Activated CD4-positive, alpha-beta T cell treated with anti-CD3 and anti-CD28 coated beads, Interleukin-2, amount 10 ng/mL, durations not matched to agents 7 days and 5 days (primary cell): ENCODE results near the gene RNF10. TPM values are rescaled to one million over a fixed set of nuclear protein-coding genes. Genes with fewer than 3 reads are reported as not detected.

Experiments
- CTCF ChIA-PET: fragments of 350-600 bp; sonication (Branson Sonifier 250); formaldehyde crosslinking; loops from one replicate; lab custom pipeline; 2021; ENCODE audit warnings: antibody characterized with exemption; lab: Charles Lee
- POLR2A ChIA-PET: fragments of 350-600 bp; sonication (Branson Sonifier 250); formaldehyde crosslinking; loops from one replicate; lab custom pipeline; 2021; ENCODE audit warnings: antibody characterized with exemption; lab: Charles Lee
- DNase-seq: peaks from one replicate; pipeline ENCODE4 v3.0.0-alpha.2; 2020
- H3K27ac Mint-ChIP-seq: one replicate; pipeline ENCODE4 v1.8.0; 2021; ENCODE audit warnings: mild to moderate bottlenecking, moderate library complexity, mixed read lengths
- H3K27me3 Mint-ChIP-seq: one replicate; pipeline ENCODE4 v1.8.0; 2021; ENCODE audit warnings: mixed read lengths
- H3K36me3 Mint-ChIP-seq: one replicate; pipeline ENCODE4 v1.8.0; 2021; ENCODE audit warnings: low read depth, mixed read lengths
- H3K4me1 Mint-ChIP-seq: one replicate; pipeline ENCODE4 v1.8.0; 2021; ENCODE audit warnings: mixed read lengths
- H3K4me3 Mint-ChIP-seq: one replicate; pipeline ENCODE4 v1.8.0; 2021; ENCODE audit warnings: mild to moderate bottlenecking, moderate library complexity, mixed read lengths
- H3K9me3 Mint-ChIP-seq: one replicate; pipeline ENCODE4 v1.8.0; 2021; ENCODE audit warnings: mixed read lengths
- total RNA-seq, 2 experiments: library from RNA; stranded (reverse); gene quantifications; one replicate each; pipeline ENCODE4 v1.2.3, GENCODE V29; 2021

RNF10 gene
- total RNA-seq, 2 experiments from 2014 or later: 191 to 219 TPM

DNA sequence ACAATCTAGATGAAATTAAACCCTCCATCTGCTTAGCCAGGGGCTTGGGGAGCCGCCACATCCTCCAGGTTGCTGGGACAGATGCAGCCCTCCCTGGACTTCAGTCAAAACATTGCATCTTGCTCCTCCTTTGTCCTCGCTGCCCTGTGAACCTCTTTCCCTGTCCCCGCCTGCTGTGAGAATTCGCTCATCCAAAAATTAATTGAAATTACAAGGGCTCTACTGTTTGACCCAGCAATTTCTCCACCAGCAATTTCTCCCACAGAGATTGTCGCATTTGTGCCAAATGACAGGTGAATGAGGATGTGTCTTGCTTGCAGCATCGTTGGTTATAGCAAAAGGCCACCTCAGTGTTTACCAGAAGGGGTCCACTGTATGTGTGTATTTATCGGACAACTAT is 52.0 kb downstream of the RNF10 start:
- Mint-ChIP-seq H3K4me1 (peaks cover 24% of the 10 kb centered on the region), H3K27me3 (peaks cover 27% of the 10 kb centered on the region), H3K4me3 (no peak overlapping the region), H3K27ac (no peak overlapping the region), H3K9me3 (no peaks in the 10 kb centered on the region), H3K36me3 (no peaks in the 10 kb centered on the region)
- ChIA-PET CTCF (no interaction called here), POLR2A (no interaction called here)
- DNase-seq: no peak

DNA sequence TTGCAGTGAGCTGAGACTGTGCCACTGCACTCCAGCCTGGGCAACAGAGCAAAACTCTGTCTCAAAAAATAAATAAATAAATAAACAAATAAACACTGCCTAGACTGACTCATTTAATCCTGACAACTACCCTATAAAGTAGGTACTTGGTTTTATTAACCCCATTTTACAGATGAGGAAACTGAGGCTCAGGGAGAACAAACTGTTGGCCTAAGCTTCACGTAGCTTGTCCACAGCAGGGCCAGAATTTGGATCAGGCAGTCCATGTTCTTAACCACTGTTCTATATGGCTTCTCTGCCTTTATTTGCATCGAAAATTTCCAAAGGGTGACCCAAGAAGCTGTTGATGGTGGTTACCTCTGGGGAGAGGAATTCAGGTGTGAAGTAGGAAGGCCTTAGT is 52.7 kb downstream of the RNF10 start:
- Mint-ChIP-seq H3K4me3 (no peak overlapping the region), H3K27me3 (peaks cover 27% of the 10 kb centered on the region), H3K4me1 (peaks cover 18% of the 10 kb centered on the region), H3K9me3 (no peaks in the 10 kb centered on the region), H3K27ac (no peak overlapping the region), H3K36me3 (no peaks in the 10 kb centered on the region)
- ChIA-PET CTCF (interaction anchor here (0.7 to 0.9 kb wide), 2 partner anchors 9 to 11 kb away, joined by 3 read pairs; no protein-coding TSS in a partner anchor), POLR2A (no interaction called here)
- DNase-seq: no peak

DNA sequence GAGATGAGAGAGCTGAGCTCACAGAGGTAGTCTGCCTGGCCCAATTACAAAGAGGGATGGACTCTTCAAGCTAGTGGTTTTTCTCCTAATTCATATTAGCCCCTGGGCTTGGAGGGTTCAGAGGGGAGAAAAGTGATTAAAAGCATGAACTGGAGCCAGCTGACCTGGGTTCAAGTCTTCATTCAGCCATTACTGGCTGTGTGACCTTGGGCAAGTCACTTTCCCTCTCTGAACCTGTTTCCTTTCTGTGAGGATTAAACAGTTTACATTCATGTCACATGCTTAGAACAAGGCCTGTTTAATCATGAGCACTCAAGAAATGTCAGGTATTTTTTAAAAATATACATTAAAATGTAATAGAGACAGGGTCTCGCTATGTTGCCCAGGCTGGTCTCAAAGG is 54.2 kb downstream of the RNF10 start:
- no peak for DNase-seq
- H3K27me3 Mint-ChIP-seq: peaks cover 25% of the 10 kb centered on the region
- H3K36me3 Mint-ChIP-seq: no peaks in the 10 kb centered on the region
- CTCF ChIA-PET: interaction anchor here (0.9 to 1.2 kb wide), 2 partner anchors 13 to 22 kb away, joined by 3 read pairs; no protein-coding TSS in a partner anchor
- H3K4me3 Mint-ChIP-seq: no peak overlapping the region
- H3K4me1 Mint-ChIP-seq: peaks cover 8% of the 10 kb centered on the region
- POLR2A ChIA-PET: no interaction called here
- no peak overlapping the region for H3K27ac Mint-ChIP-seq
- no peaks in the 10 kb centered on the region for H3K9me3 Mint-ChIP-seq

DNA sequence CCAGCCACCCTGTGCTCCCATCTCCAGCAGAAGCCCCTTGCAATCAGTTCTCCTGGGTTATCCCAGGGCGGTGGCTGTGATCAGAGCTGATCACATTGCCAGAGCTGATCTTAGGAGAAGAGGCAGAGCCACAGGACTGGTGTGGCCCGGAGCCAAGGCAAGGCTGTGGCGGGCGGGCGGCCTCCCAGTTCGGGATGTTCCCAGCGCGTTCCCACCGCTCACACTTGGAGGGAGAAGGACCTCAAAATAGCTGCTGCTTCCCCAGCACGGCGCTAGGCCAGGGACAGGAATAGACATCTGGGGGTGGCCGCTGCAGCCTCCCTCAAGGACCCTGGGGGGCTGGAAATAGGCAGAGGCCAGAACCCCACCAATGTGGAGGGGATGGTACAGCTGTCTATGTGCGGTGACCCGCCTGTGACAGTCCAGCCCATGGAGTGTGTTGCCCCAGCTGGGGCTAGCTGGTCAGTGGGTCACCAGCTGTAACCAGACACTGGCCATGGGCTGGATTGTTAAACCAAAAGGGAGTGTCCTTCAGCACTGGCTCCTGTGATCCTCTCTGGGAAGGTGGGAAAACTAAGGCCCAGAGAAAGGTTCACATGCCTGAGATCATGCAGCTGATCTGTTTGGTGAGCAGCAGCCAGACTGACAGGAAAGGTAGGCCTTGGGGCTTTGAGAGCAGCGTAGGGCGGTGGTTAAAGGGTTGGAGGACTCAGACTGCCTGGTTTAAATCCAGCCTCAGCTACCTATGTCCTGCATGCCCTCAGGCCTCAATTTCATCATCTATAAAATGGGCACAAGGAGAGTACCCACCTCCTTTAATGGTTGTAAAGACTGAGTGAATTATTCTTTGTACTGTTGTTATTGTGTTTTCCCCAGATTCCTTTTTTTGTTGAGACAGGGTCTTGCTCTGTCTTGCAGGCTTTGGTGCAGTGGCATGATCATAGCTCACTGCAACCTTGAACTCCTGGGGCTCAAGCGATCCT is 55.1 kb downstream of the RNF10 start:
- peaks cover 16% of the 10 kb centered on the region for H3K27me3 Mint-ChIP-seq
- DNase-seq: no peak
- ChIA-PET CTCF (interaction anchor here (0.6 to 1.7 kb wide), 4 partner anchors 8 to 21 kb away, joined by 3 to 6 read pairs (median 3); partner anchors contain the start of gene POP5), POLR2A (no interaction called here)
- H3K27ac Mint-ChIP-seq: no peak overlapping the region
- H3K4me1 Mint-ChIP-seq: peaks cover 1% of the 10 kb centered on the region
- no peaks in the 10 kb centered on the region for H3K9me3 Mint-ChIP-seq
- H3K4me3 Mint-ChIP-seq: no peak overlapping the region
- H3K36me3 Mint-ChIP-seq: no peaks in the 10 kb centered on the region

GRCh38 chr12:120590741-120591407 is 56.7 kb downstream of the RNF10 start:
- ChIA-PET POLR2A (interaction anchor here (1.1 kb wide), 1 partner anchor 10 kb away, joined by 4 read pairs; the partner anchor contains the start of gene POP5), CTCF (interaction anchor here (0.8 to 1.7 kb wide), 2 partner anchors 10 kb away, joined by 3 read pairs; partner anchors contain the start of gene POP5)
- no peak for DNase-seq
- Mint-ChIP-seq H3K27me3 (peaks cover 7% of the 10 kb centered on the region), H3K9me3 (no peaks in the 10 kb centered on the region), H3K4me1 (no peaks in the 10 kb centered on the region), H3K36me3 (no peaks in the 10 kb centered on the region), H3K27ac (no peak overlapping the region), H3K4me3 (no peak overlapping the region)

- Mint-ChIP-seq H3K4me1 (no peaks in the 10 kb centered on the region), H3K4me3 (no peak overlapping the region), H3K27ac (no peak overlapping the region), H3K9me3 (no peaks in the 10 kb centered on the region), H3K27me3 (no peaks in the 10 kb centered on the region), H3K36me3 (no peaks in the 10 kb centered on the region)
- ChIA-PET CTCF (interaction anchor here (0.6 to 1.0 kb wide), 3 partner anchors 13 to 771 kb away, joined by 3 to 4 read pairs (median 4); no protein-coding TSS in a partner anchor), POLR2A (no interaction called here)
- no peak for DNase-seq
Observed at GRCh38 chr12:120592121-120593049, 58.2 kb downstream of the RNF10 start.

DNA sequence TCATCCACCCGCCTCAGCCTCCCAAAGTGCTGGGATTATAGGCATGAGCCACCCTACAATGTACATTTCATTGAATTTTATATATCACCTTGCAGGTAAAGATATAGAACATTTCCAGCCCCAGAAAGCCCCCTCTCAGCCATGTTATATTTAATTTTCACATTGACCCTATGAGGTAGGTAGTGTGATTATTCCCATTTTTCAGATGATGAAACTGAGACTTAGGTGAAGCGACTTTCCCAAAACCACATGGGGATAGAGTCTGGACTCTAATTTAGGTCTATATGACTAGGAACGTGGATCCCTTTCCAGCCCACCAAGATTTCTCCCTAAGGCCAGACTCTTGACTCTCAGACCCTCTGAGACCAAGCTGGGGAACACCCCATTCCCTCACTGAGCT is 62.7 kb downstream of the RNF10 start:
- no peaks in the 10 kb centered on the region for H3K4me1 Mint-ChIP-seq
- peaks cover 3% of the 10 kb centered on the region for H3K27me3 Mint-ChIP-seq
- H3K27ac Mint-ChIP-seq: no peak overlapping the region
- H3K9me3 Mint-ChIP-seq: no peaks in the 10 kb centered on the region
- ChIA-PET CTCF (interaction anchor here (0.6 kb wide), 1 partner anchor 412 kb away, joined by 3 read pairs; no protein-coding TSS in a partner anchor), POLR2A (interaction anchor here (0.7 kb wide), 1 partner anchor 28 kb away, joined by 4 read pairs; no protein-coding TSS in a partner anchor)
- H3K36me3 Mint-ChIP-seq: no peaks in the 10 kb centered on the region
- DNase-seq: no peak
- H3K4me3 Mint-ChIP-seq: no peak overlapping the region

DNA sequence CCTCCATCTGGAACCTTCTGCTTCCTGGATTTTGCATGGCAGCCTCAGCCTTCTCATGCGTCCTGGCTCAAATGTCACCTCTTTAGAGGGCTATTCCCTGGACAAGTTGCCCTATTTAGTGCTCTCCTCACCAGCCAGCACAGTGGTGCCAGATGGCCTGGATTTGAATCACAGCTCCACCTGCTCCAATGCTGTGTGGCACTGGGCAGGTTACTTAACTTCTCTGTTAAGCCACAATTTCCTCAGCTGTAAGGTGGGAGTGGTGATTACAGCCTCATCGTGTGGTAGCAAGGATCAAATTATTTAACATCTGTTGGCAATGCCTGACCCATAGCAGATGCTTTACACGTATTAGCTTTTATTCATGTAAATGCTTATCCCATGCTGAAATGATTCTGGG is 63.7 kb downstream of the RNF10 start:
- no peaks in the 10 kb centered on the region for H3K4me1 Mint-ChIP-seq
- no peak overlapping the region for H3K27ac Mint-ChIP-seq
- H3K9me3 Mint-ChIP-seq: no peaks in the 10 kb centered on the region
- H3K4me3 Mint-ChIP-seq: no peak overlapping the region
- H3K36me3 Mint-ChIP-seq: no peaks in the 10 kb centered on the region
- H3K27me3 Mint-ChIP-seq: peaks cover 6% of the 10 kb centered on the region
- POLR2A ChIA-PET: no interaction called here
- CTCF ChIA-PET: interaction anchor here (0.7 kb wide), 1 partner anchor 43 kb away, joined by 4 read pairs; no protein-coding TSS in a partner anchor
- DNase-seq: no peak

DNA sequence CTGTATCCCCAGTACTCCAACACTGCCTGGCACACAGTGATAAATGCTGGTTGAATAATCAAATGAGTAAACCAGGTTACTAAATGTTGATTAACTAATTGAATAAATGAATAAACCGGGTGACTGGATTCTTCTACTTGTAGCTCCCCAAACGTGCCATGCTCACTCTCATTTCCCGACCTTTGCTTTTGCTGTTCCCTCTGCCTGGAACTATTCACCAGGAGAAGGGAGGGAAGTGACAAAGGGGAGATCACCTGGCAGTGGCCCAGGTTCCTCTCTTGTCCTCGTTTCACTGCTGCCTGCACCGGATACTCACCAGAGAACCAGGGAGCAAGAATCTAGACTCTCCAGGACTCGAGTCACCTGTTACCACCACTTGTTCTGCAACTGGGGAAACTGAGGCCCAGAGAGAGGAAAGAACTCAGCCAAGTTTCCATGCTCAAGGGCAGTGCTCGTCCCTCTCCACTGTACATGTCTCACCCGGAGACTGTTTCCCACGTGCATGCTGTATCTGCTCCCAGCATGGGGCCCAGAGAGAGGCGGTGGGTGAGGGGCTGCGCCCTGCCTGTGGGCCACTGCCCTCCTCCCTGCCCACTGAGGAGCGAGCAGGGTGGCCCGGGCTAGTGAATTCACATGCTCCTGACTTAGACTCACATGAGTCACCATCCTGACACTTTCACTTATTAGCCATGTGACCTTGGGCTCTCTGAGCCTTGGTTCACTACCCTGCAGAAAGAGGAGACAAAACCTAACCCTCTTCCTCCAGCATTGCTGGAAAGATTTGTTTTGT is 64.7 kb downstream of the RNF10 start:
- POLR2A ChIA-PET: no interaction called here

DNA sequence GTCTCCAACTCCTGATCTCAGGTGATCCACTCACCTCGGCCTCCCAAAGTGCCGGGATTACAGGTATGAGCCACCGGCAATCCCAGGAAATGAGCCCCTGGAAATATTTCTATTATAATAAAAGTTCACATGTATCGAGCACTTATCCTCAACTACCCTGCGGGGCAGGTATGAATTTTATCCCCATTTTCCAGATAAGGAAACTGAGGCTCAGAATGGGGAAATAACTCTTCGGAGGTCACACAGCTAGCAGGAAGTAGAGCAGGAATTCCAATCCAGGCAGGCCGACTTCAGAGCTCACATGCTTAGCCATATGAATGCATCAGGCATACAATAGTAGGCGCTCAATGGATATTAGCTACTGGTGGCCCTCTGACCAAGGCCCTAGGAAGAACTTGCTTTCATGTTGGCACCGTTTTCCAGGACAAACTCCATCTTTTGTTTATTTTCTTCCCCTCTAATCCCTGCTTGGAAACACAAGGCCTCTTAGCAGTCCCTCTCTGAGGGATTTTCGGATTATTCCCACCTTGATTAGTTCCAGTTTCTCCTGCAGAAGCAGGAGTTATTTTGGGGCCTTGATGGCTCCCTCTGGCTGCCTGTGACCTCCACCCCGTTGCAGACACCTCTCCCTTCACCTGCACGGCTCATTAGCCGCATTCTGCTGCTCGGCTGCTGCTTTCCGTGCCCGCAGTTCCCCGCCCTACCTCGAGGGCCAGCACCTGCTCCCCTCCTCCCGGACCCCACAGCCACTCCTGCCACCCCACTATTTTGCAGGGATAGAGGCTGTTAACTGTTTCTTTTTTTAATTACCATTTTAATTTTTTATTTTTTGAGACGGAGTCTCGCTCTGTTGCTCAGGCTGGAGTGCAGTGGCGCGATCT is 65.8 kb downstream of the RNF10 start:
- Mint-ChIP-seq H3K27ac (no peak overlapping the region), H3K27me3 (peaks cover 6% of the 10 kb centered on the region), H3K4me1 (no peaks in the 10 kb centered on the region), H3K9me3 (no peaks in the 10 kb centered on the region), H3K36me3 (no peaks in the 10 kb centered on the region), H3K4me3 (no peak overlapping the region)
- POLR2A ChIA-PET: no interaction called here
- no peak for DNase-seq
- CTCF ChIA-PET: interaction anchor here (0.5 to 1.2 kb wide), 3 partner anchors 17 to 201 kb away, joined by 3 to 5 read pairs (median 4); no protein-coding TSS in a partner anchor

More for the DNA sequence above, 64.7 kb downstream of the RNF10 start:
- Mint-ChIP-seq H3K4me1 (no peaks in the 10 kb centered on the region), H3K9me3 (no peaks in the 10 kb centered on the region), H3K27me3 (peaks cover 6% of the 10 kb centered on the region), H3K27ac (no peak overlapping the region), H3K36me3 (no peaks in the 10 kb centered on the region), H3K4me3 (no peak overlapping the region)
- CTCF ChIA-PET: interaction anchor here (0.7 kb wide), 1 partner anchor 44 kb away, joined by 4 read pairs; no protein-coding TSS in a partner anchor
- DNase-seq: no peak
